ENCODE results near the gene SARNP.

The SARNP gene

DNA sequence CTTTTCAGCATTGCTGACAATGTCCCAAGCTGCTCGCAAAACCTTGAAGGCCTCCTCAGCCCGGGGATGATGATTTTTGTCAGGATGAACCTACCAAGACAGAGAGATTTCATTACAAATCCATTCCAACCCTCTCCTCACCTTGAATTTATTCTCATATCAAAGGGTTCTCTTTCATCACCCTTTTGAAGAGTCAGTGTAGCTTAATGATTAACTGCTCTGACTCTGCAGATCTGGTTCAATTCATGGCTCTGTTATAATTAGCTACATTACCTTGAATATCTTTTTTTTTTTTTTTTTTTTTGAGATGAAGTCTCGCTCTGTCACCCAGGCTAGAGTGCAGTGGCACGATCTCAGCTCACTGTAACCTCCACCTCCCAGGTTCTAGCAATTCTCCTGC, 5.9 kb upstream of the SARNP start:
- Histone ChIP-seq H3K9me3 (ENCODE audit: control insufficient read depth in 2 of 2, low read length in 2 of 2) (no peaks in the 10 kb centered on the region), H3K4me3 (ENCODE audit: low read length in 2 of 2) (no peak overlapping the region), H3K36me3 (ENCODE audit: control insufficient read depth in 2 of 2, insufficient read depth in 2 of 2, low read length in 2 of 2) (peaks cover 22 to 33% of the 10 kb centered on the region in 2 donors), H3K27me3 (ENCODE audit: control insufficient read depth in 1 of 2, insufficient read depth in 2 of 2, low read length in 2 of 2) (no peaks in the 10 kb centered on the region), H3K9ac (ENCODE audit: low read length in 2 of 2) (no peak overlapping the region), H3K27ac (ENCODE audit: low read length) (no peak overlapping the region), H3K4me1 (ENCODE audit: control insufficient read depth, insufficient read depth, low read length) (peaks cover 19% of the 10 kb centered on the region)

DNA sequence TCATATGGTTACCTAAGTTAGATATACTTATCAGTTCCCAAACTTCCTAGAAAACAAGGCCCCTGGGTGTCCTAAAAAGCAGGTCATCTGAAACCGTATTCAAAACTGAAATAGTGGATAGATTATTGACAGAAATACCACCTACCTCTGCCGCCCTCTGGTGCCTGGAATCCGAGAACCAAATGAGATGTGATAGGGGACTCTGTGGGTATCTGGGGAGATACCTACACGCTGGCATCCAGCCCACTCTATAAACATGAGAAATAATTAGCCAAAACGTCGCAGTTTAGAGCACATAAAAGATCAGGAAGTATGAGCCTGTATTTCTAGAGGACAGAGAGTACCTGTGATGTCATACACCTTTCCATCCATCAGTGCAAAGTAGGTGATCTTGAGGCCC, 4.7 kb upstream of the SARNP start:
- no peak overlapping the region for H3K27ac ChIP-seq (ENCODE audit: low read length)
- H3K4me3 ChIP-seq (ENCODE audit: low read length in 2 of 2): no peak overlapping the region
- H3K27me3 ChIP-seq (ENCODE audit: control insufficient read depth in 1 of 2, insufficient read depth in 2 of 2, low read length in 2 of 2): no peaks in the 10 kb centered on the region
- H3K9ac ChIP-seq (ENCODE audit: low read length in 2 of 2): no peak overlapping the region
- H3K36me3 ChIP-seq (ENCODE audit: control insufficient read depth in 2 of 2, insufficient read depth in 2 of 2, low read length in 2 of 2): peaks cover 22 to 33% of the 10 kb centered on the region in 2 donors
- no peaks in the 10 kb centered on the region for H3K9me3 ChIP-seq (ENCODE audit: control insufficient read depth in 2 of 2, low read length in 2 of 2)
- H3K4me1 ChIP-seq (ENCODE audit: control insufficient read depth, insufficient read depth, low read length): peaks cover 13% of the 10 kb centered on the region

DNA sequence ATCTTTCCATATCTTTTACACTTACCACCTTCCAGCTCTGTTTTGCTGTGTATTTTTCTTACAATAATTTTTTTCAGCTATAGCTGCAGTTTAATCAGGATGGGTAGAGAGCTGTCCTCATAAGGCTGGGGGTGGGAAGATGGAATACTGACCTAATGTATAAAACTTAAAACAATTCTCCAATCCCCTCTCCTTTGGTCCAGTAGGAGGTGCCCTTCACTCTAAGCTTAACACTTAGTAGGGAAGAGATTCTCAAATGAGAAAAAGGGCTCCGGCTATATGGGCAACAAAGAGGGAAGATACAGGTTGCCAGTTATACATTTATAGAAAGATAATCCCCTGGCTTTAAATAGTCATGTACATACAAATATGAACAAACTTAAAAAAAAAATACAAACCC, 3.2 kb upstream of the SARNP start:
- H3K4me1 ChIP-seq (ENCODE audit: control insufficient read depth, insufficient read depth, low read length): peaks cover 10% of the 10 kb centered on the region
- no peak overlapping the region for H3K9ac ChIP-seq (ENCODE audit: low read length in 2 of 2)
- no peaks in the 10 kb centered on the region for H3K9me3 ChIP-seq (ENCODE audit: control insufficient read depth in 2 of 2, low read length in 2 of 2)
- no peak overlapping the region for H3K27ac ChIP-seq (ENCODE audit: low read length)
- H3K27me3 ChIP-seq (ENCODE audit: control insufficient read depth in 1 of 2, insufficient read depth in 2 of 2, low read length in 2 of 2): no peaks in the 10 kb centered on the region
- no peak overlapping the region for H3K4me3 ChIP-seq (ENCODE audit: low read length in 2 of 2)
- H3K36me3 ChIP-seq (ENCODE audit: control insufficient read depth in 2 of 2, insufficient read depth in 2 of 2, low read length in 2 of 2): peaks cover 22 to 33% of the 10 kb centered on the region in 2 donors

DNA sequence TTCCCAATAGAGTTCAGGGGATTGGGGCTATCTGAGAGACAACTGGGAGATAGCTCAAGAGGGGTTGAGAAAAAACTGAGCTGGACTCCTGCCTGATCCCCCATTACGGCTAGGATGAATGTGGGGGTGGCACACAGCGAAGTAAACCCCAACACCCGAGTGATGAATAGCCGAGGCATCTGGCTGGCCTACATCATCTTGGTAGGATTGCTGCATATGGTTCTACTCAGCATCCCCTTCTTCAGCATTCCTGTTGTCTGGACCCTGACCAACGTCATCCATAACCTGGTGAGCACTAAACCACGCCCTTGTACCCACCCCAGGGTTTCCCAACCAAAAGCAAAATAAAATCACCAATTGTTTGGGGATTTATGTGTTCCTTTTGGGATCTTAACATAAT, 1.4 kb upstream of the SARNP start:
- Histone ChIP-seq H3K9me3 (ENCODE audit: control insufficient read depth in 2 of 2, low read length in 2 of 2) (no peaks in the 10 kb centered on the region), H3K27me3 (ENCODE audit: control insufficient read depth in 1 of 2, insufficient read depth in 2 of 2, low read length in 2 of 2) (no peaks in the 10 kb centered on the region), H3K9ac (ENCODE audit: low read length in 2 of 2) (no peak overlapping the region), H3K4me3 (ENCODE audit: low read length in 2 of 2) (peak overlapping the region; percentile 89 to 100), H3K27ac (ENCODE audit: low read length) (peak overlapping the region; percentile 89), H3K36me3 (ENCODE audit: control insufficient read depth in 2 of 2, insufficient read depth in 2 of 2, low read length in 2 of 2) (peaks cover 22 to 33% of the 10 kb centered on the region in 2 donors), H3K4me1 (ENCODE audit: control insufficient read depth, insufficient read depth, low read length) (peaks cover 15% of the 10 kb centered on the region)

DNA sequence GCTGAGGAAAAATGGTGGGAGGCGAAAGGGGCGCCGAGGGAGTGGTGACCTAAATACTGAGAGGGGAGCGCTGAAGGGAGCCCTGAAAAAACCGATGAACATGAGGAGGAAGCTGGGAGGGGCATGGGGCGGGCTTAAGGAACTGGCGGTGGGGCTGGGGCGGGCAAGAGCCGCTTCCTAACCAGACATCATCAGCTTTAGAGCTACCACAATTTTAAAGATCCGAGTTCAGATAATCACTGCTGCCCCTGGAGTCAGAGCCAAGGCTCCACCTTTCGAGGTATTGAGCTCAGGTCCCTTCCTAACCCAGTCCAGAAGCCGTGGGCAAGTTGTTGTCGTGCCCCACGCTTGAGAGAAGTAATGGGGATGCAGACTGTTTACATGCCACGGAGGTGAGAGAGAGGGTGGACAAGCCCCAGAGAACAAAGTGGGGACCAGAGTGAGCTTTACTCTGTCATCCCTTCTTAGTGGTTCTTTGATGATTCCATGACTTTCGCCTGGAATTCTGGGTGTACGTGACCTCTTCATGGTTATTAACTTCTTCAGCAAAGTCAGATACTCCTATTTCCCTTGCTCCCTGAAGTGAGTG, 710 bp upstream of the SARNP start:
- peak overlapping the region; percentile 54 to 85 for H3K9ac ChIP-seq (ENCODE audit: low read length in 2 of 2)
- peaks cover 22 to 33% of the 10 kb centered on the region in 2 donors for H3K36me3 ChIP-seq (ENCODE audit: control insufficient read depth in 2 of 2, insufficient read depth in 2 of 2, low read length in 2 of 2)
- H3K9me3 ChIP-seq (ENCODE audit: control insufficient read depth in 2 of 2, low read length in 2 of 2): no peaks in the 10 kb centered on the region
- peak overlapping the region; percentile 89 for H3K27ac ChIP-seq (ENCODE audit: low read length)
- no peaks in the 10 kb centered on the region for H3K27me3 ChIP-seq (ENCODE audit: control insufficient read depth in 1 of 2, insufficient read depth in 2 of 2, low read length in 2 of 2)
- H3K4me1 ChIP-seq (ENCODE audit: control insufficient read depth, insufficient read depth, low read length): peaks cover 15% of the 10 kb centered on the region
- peak overlapping the region; percentile 89 to 100 for H3K4me3 ChIP-seq (ENCODE audit: low read length in 2 of 2)

DNA sequence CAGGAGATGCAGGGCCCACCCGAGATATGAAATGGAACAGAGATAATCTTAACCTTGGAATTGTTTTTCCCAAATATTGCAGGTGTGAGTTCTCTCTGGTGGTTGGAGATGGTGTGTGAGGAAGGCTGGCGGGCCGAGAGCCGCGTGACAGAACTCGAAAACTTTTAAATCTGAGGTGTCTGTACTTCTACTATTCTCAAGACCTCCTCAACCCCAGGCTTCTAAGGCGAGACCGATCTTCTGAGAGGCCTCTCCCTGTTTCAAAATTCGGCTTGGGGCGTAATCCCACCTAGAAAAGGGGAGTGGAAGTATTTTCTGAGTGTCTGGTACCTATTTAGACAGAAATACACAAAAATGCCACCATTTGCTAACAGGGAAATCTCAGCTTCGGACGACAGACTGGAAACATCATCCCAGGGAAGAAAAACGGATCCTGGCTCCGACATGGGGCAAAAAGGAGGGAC, 611 bp downstream of the SARNP start:
- Histone ChIP-seq H3K36me3 (ENCODE audit: control insufficient read depth in 2 of 2, insufficient read depth in 2 of 2, low read length in 2 of 2) (peaks cover 14 to 20% of the 10 kb centered on the region in 2 donors), H3K27me3 (ENCODE audit: control insufficient read depth in 1 of 2, insufficient read depth in 2 of 2, low read length in 2 of 2) (no peaks in the 10 kb centered on the region), H3K9me3 (ENCODE audit: control insufficient read depth in 2 of 2, low read length in 2 of 2) (no peaks in the 10 kb centered on the region), H3K27ac (ENCODE audit: low read length) (peak overlapping the region; percentile 89), H3K4me3 (ENCODE audit: low read length in 2 of 2) (peak overlapping the region; percentile 89 to 100), H3K4me1 (ENCODE audit: control insufficient read depth, insufficient read depth, low read length) (peaks cover 15% of the 10 kb centered on the region), H3K9ac (ENCODE audit: low read length in 2 of 2) (peak overlapping the region; percentile 89 to 97)

DNA sequence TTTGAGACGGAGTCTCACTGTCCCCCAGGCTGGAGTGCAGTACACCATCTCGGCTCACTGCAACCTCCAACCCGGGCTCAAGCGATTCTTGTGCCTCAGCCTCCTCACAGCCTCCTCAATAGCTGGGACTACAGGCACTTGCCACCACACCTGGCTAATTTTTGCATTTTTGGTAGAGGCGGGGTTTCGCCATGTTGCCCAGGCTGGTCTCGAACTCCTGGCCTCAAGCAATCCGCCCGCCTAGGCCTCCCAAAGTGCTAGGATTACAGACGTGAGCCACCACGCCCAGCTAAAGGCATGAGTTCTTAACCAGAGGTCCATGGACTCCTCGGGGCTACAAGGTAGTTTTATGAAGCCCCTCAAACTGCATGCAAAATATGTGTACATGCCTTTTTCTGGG, 2.1 kb downstream of the SARNP start:
- Histone ChIP-seq H3K36me3 (ENCODE audit: control insufficient read depth in 2 of 2, insufficient read depth in 2 of 2, low read length in 2 of 2) (peaks cover 8 to 9% of the 10 kb centered on the region in 2 donors), H3K9me3 (ENCODE audit: control insufficient read depth in 2 of 2, low read length in 2 of 2) (no peaks in the 10 kb centered on the region), H3K4me1 (ENCODE audit: control insufficient read depth, insufficient read depth, low read length) (peaks cover 15% of the 10 kb centered on the region), H3K4me3 (ENCODE audit: low read length in 2 of 2) (no peak overlapping the region), H3K27me3 (ENCODE audit: control insufficient read depth in 1 of 2, insufficient read depth in 2 of 2, low read length in 2 of 2) (no peaks in the 10 kb centered on the region), H3K27ac (ENCODE audit: low read length) (no peak overlapping the region), H3K9ac (ENCODE audit: low read length in 2 of 2) (no peak overlapping the region)

DNA sequence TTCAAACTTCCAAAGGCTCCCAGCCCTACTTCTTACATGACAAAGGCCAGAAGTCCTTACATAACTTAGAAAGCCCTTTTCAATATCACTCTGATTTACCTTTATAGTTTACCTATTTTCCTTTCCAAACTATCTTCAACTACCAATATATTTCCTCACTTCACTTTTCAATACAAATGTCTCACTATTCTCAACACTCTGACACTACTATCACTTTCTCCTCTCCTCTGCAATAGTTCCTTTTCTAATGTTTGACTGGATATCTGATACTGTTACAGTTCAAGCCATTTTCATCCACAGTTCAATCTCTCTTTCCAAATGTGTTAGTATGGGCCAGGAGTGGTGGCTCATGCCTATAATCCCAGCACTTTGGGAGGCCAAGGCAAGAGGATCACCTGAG, 3.3 kb downstream of the SARNP start:
- Histone ChIP-seq H3K27me3 (ENCODE audit: control insufficient read depth in 1 of 2, insufficient read depth in 2 of 2, low read length in 2 of 2) (no peaks in the 10 kb centered on the region), H3K36me3 (ENCODE audit: control insufficient read depth in 2 of 2, insufficient read depth in 2 of 2, low read length in 2 of 2) (peaks cover 0 to 1% of the 10 kb centered on the region in 2 donors), H3K27ac (ENCODE audit: low read length) (no peak overlapping the region), H3K4me3 (ENCODE audit: low read length in 2 of 2) (no peak overlapping the region), H3K4me1 (ENCODE audit: control insufficient read depth, insufficient read depth, low read length) (peaks cover 15% of the 10 kb centered on the region), H3K9ac (ENCODE audit: low read length in 2 of 2) (no peak overlapping the region), H3K9me3 (ENCODE audit: control insufficient read depth in 2 of 2, low read length in 2 of 2) (no peaks in the 10 kb centered on the region)

DNA sequence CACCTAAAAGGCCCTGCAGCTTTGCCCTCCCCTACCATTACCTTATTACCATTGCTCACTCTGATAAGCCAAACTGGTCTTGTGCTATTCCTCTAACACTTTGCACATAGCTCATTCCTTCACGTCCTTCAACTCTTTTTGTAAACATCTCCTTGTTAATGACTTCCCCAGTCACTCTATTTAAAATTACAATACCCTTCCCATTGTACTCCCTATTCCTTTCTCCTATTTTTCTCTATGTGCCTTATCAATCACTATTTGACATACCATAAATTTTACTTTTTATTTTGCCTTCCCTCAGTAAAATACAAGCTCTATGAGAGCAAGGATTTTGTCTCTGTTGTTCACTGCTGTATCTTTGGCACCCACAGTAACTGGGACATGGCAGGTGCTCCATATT, 5.4 kb downstream of the SARNP start:
- no peak overlapping the region for H3K9ac ChIP-seq (ENCODE audit: low read length in 2 of 2)
- peaks cover 7% of the 10 kb centered on the region in 2 donors for H3K36me3 ChIP-seq (ENCODE audit: control insufficient read depth in 2 of 2, insufficient read depth in 2 of 2, low read length in 2 of 2)
- H3K4me3 ChIP-seq (ENCODE audit: low read length in 2 of 2): no peak overlapping the region
- no peak overlapping the region for H3K27ac ChIP-seq (ENCODE audit: low read length)
- H3K4me1 ChIP-seq (ENCODE audit: control insufficient read depth, insufficient read depth, low read length): peaks cover 7% of the 10 kb centered on the region
- H3K27me3 ChIP-seq (ENCODE audit: control insufficient read depth in 1 of 2, insufficient read depth in 2 of 2, low read length in 2 of 2): no peaks in the 10 kb centered on the region
- H3K9me3 ChIP-seq (ENCODE audit: control insufficient read depth in 2 of 2, low read length in 2 of 2): no peaks in the 10 kb centered on the region

DNA sequence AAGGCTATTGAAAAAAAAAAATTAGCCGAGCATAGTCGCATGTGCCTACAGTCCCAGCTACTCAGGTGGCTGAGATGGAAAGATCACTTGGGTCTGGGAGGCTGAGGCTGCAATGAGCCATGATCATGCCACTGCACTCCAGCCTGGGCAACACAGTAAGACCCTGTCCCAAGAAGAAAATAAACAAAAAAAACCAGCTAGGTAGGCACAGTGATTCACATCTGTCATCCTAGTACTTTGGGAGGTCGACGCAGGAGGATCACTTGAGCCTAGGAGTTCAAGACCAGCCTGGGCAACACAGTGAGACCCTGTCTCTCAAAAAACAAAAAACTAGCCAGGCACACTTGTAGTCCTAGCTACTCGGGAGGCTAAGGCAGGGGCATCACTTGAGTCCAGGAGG, 8.2 kb downstream of the SARNP start:
- H3K4me3 ChIP-seq (ENCODE audit: low read length in 2 of 2): no peak overlapping the region
- H3K27me3 ChIP-seq (ENCODE audit: control insufficient read depth in 1 of 2, insufficient read depth in 2 of 2, low read length in 2 of 2): no peaks in the 10 kb centered on the region
- H3K27ac ChIP-seq (ENCODE audit: low read length): no peak overlapping the region
- H3K9ac ChIP-seq (ENCODE audit: low read length in 2 of 2): no peak overlapping the region
- peaks cover 7% of the 10 kb centered on the region in 2 donors for H3K36me3 ChIP-seq (ENCODE audit: control insufficient read depth in 2 of 2, insufficient read depth in 2 of 2, low read length in 2 of 2)
- H3K9me3 ChIP-seq (ENCODE audit: control insufficient read depth in 2 of 2, low read length in 2 of 2): no peaks in the 10 kb centered on the region
- H3K4me1 ChIP-seq (ENCODE audit: control insufficient read depth, insufficient read depth, low read length): no peaks in the 10 kb centered on the region

DNA sequence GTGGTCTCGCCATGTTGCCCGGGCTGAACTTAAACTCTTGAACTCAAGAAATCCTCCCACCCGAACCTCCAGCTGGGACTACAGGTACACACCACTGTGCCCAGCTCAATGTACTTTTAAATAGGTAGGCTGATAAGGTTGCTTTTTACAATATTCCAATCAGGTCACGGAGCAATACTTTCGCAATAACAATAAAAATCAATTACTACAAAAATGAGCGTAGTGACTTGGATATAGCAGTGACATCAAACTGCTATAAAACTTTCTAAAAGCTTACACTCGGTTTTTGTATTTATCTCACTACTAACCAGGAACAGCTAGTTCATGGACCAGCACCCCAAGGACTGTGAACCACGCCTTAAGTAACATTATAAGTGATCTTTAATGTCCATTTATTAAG, 10.5 kb downstream of the SARNP start:
- H3K36me3 ChIP-seq (ENCODE audit: control insufficient read depth in 2 of 2, insufficient read depth in 2 of 2, low read length in 2 of 2): peaks cover 7 to 14% of the 10 kb centered on the region in 2 donors
- H3K4me3 ChIP-seq (ENCODE audit: low read length in 2 of 2): no peak overlapping the region
- H3K27me3 ChIP-seq (ENCODE audit: control insufficient read depth in 1 of 2, insufficient read depth in 2 of 2, low read length in 2 of 2): no peaks in the 10 kb centered on the region
- no peak overlapping the region for H3K27ac ChIP-seq (ENCODE audit: low read length)
- H3K4me1 ChIP-seq (ENCODE audit: control insufficient read depth, insufficient read depth, low read length): no peaks in the 10 kb centered on the region
- H3K9ac ChIP-seq (ENCODE audit: low read length in 2 of 2): no peak overlapping the region
- H3K9me3 ChIP-seq (ENCODE audit: control insufficient read depth in 2 of 2, low read length in 2 of 2): no peaks in the 10 kb centered on the region
